HG03575 (cell line): ENCODE measurements around the gene MEX3B.

Experiments used
- ATAC-seq: cut with Tn5 transposase; IDR thresholded peaks from one replicate; pipeline ENCODE4 v1.9.1; 2021; ENCODE audit not compliant: unreplicated experiment, insufficient number of reproducible peaks, low FRiP score; ENCODE audit errors: extremely low read depth

The MEX3B gene

DNA sequence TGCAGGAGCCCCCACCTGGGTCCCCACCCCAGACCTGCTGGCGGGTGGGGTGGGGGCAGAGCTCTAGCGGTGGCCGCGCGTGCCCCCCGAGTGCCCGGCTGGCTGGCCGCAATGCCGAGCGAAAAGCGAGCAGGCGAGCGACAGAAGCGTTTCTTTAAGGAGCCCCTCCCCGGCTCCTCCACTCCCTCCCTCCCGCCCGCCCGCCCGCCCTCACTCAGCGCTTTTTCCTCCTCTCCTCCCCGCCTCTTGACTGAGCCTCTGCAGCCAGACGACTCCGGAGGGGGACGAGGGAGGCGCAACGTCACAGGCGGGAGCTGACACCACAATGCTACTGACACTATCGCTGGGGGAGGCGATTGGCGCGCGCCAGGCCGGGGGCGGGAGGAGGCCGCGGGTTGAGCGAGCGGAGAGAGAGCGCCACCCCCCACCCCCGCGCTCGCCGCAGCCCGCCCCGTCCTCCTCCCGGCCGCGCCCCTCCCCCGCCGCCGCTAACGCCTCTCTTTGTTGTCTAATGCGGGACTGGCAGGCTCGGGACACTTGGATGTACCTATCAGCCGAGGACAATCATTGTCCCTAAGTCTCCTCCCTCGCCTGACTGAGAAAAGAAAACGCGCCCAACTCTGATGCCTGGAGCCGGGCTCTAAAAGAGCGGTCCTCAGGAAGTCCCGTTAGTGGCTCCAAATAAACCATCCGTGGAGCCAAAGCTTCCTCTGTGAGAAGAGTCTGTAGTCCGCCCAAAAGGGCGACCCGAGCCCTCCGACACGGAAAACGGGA lies at the start of gene MEX3B:
MEX3B (minus strand) TSS at position 127 of the 774 bp plus-strand sequence. CDS start 313 bp downstream, outside the sequence.
- no peak for ATAC-seq

DNA sequence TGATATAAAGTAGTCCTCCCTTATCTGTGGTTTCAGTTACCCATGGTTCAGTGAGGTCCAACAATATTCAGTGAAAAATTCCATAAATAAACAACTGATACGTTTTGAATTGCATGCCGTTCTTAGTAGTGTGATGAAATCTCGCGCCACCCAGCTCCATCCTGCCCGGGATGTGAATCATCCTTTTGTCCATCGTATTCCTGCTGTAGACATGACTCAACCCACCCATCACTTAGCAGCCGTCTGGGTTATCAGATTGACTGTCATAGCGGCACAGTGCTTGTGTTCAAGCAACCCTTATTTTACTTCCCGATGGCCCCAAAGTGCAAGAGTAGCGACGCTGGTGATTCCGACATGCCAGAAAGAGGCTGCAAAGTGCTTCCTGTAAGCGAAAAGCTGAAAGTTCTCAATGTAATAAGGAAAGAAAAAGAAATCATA lies 48.0 kb upstream of the MEX3B start:
- ATAC-seq = no peak

DNA sequence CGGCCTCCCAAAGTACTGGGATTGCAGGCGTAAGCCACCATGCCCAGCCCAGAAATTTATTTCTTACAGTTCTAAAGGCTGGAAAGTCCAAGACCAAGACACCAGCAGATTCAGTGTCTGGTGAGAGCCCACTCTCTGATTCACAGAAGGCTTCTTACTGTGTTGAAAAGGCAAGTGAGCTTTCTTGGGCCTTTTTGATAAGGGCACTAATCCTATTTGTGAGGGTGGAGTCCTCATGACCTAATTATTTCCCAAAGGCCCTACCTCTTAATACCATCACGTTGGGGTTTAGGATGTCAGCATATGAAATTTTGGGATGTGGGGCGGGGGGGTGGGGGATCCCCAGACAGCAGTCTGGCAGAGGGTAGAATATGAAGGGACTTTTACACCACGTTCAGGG lies 47.5 kb upstream of the MEX3B start:
- ATAC-seq = no peak

DNA sequence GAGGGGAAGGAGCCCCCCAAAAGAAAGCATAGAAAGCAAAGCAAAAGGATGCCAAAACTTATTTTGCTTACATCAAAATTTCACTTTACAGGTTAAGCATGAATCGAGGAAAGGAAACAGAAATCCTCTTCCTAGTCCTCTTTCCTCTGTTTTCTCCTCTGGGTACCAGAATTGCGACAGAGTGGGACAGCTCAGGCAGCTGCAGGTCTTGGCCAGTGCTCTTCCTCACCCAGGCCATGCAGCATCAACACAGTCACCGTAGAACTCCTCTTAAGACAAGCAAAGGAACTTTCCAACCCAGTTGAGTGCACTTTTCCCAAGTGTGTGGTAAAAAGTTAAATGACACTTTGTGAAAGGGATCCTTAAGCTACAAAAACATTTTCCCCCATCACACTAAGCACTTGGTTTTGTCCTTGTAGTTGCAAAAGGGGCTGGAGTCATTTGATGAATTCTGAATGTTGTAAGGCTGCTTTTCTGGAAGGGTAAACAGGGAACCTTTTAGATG lies 45.9 kb upstream of the MEX3B start:
- ATAC-seq = no peak

DNA sequence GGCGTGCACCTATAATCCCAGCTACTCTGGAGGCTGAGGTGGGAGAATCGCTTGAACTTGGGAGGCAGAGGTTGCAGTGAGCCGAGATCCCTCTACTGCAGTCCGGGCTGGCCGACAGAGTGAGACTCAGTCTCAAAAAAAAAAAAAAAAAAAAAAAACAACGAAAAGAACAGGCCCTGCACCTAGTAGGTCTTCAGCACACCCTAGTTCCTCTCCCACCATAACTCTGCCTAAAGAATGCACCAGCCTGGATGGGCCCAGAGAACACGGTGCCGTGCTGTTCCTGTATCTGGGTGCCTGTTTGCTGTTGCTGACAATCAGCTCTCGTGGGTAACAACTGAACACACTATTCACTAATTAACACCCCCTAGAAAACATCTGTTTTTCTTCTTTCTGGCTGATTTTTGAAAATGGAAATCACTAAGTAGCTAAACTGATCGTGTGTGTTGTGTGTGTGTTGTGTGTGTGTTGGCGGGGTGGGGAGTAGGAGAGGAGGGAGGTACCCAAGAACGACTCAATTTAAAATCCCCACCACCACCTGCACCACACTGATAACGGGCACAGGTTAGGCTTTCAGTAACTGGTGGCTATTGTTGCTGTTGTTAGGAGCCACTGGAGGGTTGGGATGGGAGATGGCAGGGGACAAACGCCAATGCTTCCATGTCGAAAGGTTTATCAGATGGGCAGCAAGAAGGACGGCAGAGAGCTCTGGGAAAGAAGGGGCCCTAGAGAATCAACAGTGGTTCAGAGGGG lies 40.6 kb upstream of the MEX3B start:
- ATAC-seq = no peak

DNA sequence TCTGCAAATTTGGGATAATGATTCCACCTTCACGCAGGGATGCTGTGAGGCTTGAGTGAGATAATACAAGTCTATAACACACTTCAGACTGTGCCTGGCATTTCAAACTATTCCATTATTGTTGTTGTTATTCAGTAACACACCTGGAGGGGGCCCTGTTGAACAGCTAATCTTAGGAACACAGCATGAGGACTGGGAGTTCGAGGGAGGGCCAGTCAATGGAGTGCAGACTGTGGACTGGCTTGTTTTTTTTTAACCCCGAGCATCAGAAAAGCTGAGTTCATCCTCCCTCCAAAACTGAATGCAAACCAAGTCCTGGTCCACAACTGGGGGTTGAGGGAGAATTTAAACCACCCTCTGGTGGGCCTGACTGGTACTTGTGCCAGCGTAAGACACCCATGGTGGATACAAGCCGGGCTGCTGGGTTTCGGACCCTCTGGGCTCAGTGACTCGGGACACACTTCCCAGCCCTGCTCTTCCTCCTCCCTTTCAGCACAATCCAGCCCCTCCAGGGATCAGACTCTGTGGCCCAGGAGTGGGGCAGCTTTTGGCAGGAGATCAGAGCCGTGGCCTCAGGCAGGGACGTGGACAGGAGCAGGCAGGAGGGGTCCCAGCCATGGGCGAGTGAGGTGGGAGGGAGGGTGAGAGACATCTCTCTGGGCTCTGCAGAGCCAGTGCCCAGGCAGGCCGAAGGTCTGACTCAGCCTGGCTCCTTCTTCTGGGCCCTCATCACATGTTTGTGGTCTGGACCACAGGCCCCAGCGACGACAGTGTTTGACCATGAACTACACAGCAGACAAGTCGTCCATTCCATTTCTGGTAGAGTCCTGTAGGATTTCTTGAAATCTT lies 36.3 kb upstream of the MEX3B start:
- no peak for ATAC-seq

DNA sequence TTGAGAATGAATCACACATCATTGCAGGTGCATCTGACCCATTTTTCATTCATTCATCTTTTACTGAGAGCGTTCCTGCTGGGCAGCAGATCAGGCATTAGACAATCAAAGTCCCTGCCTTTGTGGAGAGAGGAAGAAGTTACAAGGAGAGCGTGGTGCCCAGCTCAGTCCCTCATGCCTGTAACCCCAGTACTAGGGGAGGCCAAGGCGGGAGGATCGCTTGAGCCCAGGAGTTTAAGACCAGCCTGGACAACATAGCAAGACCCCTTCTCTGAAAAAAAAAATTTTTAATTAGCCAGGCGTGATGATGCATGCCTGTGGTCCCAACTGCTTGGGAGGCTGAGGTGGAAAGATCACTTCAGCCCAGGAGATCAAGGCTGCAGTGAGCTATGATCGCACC lies 35.0 kb upstream of the MEX3B start:
- no peak for ATAC-seq

DNA sequence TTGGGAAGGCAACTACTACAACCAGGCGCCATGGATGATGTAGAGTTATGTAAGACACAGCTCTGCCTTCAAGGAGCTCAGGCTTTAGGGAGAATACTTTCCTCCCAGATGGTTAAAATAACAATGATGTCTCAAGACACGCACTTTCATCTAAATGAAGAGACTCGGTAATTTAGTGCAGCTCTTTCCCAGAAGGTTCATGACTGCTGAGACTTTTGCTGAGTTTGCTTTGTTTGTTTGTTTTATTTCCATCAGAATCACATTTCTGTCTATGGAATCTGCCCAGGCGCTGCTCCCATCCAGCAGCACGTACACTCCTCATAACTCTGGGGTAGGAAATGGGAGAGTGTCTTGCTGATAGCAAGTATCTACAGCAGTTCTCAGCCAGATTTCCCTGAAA lies 33.9 kb upstream of the MEX3B start:
- no peak for ATAC-seq

DNA sequence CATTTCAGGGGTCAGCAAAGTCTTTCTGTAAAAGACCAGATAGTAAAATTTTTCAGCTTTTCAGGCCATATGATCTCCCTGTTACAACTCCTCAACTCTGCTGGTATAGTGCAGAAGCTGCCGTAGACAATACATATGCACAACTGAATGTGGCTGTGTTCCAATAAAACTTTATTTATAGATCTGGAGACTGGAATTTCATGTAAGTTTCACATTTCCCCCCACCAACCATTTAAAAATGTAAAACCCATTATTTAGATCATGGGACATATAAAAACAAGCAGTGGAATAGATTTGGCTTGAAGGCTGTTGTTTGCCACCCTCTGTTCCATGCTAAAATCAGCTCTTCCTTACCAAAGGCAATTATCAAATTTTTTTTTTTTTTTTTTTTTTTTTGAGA lies 28.8 kb upstream of the MEX3B start:
- ATAC-seq = no peak

DNA sequence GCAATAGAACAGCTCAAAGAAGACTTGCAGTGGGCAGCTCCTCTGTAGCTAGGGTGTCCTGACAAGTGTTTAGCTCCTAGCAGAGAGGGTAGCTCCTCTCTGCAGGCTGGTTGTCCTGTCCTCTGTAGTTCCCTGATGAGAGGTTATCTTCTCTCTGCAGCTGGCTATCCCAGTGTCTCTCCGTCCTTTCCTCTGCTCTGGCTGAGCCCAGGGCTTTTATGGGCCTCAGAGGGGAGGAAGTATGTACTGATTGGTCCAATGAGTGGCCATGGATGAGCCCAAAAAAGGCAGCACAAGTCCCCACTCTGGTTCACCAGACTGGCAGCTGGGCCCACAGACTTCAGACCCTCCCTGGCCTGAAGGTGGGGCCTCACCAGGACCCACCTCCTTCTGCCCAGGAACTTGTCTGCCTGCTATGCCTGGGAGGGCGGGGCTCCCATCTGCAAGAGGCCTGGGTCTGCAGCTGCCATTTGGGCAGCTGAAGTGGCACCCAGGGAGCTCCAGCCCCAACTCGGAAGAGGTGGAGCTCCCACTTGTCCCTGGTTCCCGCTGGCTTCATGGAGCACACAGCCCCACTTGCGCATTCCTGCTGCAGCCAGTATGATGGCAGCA lies 27.2 kb upstream of the MEX3B start:
- no peak for ATAC-seq

DNA sequence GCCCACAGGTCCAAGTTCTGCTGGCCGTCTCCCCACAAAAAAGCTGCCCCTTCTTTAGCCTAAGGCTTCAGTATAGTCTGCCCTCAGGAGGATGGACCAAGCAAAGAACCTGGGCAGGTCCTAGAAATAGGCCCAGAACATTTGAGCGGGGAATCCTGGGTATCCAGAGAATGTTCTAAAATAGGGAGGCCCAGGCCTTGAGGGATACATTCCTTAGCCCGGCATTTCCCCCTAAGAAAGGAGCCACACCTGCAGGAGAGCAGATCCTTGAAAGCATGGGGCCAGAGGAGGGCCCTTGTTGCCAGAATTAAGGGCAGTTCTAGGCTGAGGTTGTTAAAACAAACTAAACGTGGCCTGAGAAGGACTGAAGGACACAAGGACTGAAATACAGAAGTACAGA lies 20.6 kb upstream of the MEX3B start:
- ATAC-seq = no peak

DNA sequence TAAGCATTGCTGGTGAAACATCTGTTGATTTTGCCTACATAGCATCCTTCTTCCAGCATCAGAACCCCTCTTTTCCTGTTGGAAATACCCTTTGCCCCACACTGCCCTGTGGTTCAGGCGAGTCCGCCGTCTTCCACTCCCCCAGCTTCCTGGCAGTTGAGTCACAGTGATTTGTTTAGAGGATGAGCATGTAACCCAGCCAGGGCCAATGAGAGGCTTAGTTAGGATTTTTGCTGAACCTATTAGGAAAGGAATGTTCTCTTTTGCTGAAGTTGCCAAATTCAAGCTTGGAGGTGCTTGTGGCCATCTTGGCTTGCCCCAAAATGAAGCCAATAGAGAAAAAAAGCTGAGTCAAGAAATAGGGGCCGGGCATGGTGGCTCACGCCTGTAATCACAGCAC lies 19.0 kb upstream of the MEX3B start:
- ATAC-seq = no peak

DNA sequence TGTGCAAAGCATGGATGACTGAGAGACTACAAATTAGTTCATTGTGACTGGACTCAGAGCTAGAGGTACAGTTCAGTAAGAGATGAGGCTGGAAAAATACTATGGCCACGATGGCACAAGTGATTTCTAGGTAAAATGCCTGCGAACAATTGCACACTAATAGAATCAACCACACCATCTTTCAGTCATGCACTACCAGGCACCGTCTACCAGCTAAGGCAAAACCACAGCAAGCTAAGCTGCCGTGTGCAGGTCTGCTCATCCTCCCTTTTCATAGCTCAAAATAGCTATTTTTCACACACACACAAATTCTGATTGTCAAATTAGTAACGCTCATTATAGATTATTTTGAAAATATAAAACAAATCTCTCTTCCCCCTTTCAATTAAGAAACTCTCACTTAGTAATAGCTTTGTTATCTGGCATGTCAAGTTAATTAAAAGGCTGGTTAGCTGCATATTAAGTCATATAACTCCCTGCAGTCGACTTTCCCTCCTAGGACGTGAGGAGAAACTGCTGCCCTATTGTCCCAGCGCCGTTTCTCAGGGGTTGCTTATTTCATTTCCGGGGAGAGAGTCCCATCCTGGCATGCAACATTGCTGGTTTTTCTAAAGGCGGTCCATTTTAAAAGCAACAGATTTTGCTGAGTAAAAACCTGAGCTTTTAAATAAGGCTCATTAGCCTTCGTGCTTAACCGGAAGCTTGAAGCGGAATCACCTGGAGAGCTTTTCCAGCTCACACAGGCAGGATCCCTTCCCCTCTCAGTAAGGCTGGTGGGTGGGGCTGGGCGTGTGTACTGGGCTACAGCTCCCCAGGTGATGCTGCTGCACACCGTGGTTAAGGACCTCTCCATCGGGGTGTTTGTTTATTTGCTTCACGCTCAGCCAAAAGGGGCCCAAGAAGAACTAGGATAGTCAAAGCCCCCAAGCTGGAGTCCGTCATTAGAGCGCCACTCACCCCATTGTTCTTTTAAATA lies 16.9 kb upstream of the MEX3B start:
- ATAC-seq = no peak

DNA sequence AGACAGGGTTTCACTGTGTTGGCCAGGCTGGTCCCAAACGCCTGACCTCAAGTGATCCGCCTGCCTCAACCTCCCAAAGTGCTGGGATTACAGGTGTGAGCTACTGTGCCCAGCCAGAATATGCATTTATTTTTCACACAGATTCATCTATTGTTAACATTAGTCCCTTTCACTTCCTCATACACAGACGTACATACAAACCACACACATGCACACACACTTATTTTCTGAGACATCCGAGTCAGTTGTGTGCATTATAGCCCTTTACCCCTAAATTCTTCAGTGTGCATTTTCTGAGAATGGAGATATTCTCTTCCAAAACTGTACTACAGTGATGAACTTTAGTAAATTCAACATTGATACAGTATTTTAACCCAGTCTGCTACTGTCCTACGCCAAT lies 15.0 kb upstream of the MEX3B start:
- ATAC-seq = no peak

DNA sequence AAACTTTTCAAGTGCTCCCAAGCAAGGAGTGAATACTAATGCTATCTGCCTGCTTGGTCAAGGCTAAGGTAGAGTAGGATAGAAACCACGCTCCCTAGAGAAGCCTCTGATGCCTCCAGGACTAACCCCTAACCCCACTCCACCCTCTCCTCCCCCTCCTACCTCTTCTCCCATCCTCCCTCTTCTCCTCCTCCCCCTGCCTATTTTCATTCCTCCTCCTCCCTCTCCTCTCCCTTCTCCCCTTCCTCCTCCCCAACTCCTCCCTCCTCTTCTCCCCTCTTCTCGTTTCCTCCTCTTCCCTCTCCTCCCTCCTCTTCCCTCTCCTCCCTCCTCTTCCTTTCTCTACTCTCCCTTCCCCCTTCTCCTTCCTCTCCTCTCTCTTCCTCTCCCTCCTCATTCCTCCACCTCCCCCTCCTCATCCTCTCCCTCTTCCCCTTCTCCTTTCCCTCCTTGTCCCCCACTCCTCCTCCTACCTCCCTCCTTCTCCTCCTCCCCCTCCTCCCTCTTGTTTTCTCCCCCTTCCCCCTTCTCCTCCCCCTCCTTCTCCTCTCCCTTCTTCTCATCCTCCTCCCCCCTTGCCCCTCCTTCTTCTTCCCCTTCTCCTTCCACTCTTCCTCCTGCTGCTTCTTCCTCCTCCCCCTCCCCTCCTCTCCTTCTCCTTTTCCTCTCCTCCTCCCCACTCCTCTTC lies 12.8 kb upstream of the MEX3B start:
- ATAC-seq = no peak

DNA sequence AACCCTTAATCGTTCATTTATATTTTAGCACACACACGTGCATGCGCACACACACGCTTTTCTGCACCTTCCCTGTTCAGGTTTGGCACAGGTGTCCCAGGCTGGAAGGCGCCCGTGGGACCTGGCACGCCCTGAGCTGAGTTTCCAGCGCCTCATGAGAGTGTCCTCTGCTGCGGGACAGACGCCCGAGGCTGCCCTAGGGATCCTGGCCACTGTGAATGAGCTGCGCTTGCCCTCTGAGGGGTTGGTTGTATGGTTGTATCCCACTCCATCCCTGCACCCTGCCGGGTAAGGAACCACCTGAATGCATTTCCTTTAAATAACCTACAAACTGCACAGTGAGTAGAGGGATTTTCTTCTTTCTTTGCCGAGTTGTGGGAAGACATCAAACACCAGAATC lies 12.2 kb upstream of the MEX3B start:
- no peak for ATAC-seq
